HS-5 (cell line): ENCODE results near the gene AGL.
A peak's percentile ranks its signal among the peaks of the same experiment; 100 is the strongest.
"Not testable (repeated sequence)": the region's sequence is repeated elsewhere in the genome, so short reads cannot be mapped to it uniquely, and the experiment has no call there.

ENCODE experiments used
- DNase-seq: peaks from one replicate; pipeline ENCODE4 v3.0.0-alpha.2; 2012; ENCODE audit warnings: low read depth

AGL gene

DNA sequence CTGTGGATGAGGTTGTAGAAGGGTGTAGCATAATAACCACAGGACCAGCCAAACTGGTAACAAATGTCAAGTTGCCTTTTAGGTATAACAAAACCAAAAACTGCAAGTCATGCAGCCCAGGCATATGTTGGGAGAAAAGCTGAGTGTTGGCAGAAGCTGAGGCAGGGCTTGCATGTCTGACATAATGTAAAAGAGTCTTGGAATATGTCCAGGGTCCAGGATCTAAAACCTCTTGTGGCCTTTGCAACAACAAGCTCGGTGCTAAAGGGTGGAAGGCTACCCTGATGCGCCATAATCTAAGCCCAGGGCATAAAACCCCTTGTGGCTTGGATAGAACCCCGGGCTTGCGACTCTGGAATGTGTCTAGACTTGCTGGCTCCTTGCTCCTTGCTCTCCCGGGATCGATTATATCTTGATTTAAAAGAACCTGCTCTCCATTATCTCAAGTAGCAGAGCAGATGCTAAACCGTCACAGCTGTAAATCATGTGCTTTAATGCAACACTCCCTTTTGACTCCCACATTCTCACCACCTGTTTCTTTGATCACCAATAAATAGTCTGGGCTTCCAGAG lies 93.1 kb downstream of the AGL start:
- DNase-seq = no peak

GRCh38 chr1:99944192-99944591 lies 94.0 kb downstream of the AGL start:
- DNase-seq = no peak

GRCh38 chr1:99945174-99945573 lies 95.0 kb downstream of the AGL start:
- no peak for DNase-seq

DNA sequence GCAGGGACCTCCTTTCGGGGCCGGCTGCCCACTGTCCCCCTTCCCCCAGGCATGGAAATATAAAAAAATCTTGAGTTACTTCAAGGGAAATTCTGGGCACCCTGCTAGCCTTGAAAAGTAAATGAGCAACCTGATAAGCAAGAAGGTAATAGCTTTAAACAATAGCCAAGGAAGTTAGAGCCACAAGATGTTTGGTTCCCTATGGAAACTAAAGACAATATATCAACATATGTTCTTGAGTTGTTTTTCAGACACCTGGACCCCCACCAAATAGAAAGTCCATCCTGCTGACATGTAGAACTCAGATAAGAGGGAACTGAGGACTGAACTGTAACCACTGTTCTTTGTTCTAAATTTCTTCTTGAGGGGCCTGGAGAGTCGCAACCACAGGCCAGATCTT lies 100.3 kb downstream of the AGL start:
- no peak for DNase-seq

DNA sequence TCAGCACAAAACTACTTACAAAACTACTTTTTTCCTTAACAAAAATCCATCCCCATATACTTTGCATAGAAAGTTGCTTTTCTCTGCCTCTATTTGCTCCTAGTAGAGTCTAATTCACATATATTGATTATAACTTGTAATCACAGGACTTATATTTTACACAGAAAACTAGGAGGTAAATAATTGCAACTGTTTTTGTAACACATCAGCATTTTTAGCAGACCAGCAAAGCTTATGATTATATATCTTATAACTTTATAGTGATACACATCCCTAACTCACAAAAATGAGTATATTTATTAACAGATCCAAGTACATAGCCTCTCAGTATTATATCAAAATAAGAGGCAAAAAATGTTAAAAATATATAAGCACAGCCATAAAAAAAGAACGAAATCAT lies 102.4 kb downstream of the AGL start:
- DNase-seq = no peak

GRCh38 chr1:99955375-99955774 lies 105.2 kb downstream of the AGL start:
- DNase-seq = no peak

- no peak for DNase-seq
These were observed 106.6 kb downstream of the AGL start for GRCh38 chr1:99956755-99957154.

DNA sequence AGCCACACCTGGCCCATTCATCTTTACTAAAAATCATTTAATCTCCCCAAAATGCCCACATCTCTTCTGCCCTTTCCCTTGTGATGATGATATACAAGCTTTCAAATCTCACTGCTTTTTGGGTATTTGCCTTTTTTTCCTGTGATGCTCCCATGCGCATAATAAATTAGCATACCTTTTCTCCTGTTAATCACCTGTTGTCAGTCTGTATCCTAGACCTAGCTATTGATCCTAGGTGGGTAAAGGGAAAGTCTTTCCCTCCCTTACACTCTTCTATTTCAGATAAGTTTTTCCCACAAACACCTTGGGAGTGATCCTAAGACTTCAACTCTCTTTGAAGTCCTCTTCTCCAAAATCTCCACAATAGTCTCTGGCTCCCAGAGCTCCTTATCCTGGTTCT lies 107.7 kb downstream of the AGL start:
- no peak for DNase-seq

DNA sequence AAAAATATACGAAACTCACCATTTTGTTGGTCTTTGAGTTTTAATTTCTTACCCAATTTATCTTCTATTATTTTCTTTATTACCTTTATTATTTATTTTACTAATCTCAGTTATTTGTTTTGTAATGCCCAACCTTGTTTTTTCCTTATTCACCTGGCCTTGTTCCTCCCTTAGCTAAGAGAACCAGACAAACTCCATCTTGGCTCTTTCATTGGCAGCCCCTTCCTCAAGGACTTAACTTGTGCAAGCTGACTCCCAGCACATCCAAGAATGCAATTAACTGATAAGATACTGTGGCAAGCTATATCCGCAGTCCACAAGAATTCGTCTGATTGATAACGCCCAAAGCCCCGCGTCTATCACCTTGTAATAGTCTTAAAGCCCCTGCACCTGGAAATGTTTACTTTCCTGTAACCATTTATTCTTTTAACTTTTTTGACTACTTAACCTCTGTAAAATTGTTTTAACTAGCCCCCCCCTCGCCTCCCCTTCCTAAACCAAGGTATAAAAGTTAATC lies 109.1 kb downstream of the AGL start:
- not testable (repeated sequence) for DNase-seq

DNA sequence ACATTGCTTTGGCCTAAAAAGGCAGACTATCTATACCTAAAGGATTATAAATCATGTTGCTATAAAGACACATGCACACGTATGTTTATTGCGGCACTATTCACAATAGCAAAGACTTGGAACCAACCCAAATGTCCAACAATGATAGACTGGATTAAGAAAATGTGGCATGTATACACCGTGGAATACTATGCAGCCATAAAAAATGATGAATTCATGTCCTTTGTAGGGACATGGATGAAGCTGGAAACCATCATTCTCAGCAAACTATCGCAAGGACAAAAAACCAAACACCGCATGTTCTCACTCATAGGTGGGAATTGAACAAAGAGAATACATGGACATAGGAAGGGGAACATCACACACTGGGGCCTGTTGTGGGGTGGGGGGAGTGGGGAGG lies 110.1 kb downstream of the AGL start:
- DNase-seq = not testable (repeated sequence)

GRCh38 chr1:99963041-99963795 lies 113.1 kb downstream of the AGL start:
- DNase-seq = peak; percentile 46

DNA sequence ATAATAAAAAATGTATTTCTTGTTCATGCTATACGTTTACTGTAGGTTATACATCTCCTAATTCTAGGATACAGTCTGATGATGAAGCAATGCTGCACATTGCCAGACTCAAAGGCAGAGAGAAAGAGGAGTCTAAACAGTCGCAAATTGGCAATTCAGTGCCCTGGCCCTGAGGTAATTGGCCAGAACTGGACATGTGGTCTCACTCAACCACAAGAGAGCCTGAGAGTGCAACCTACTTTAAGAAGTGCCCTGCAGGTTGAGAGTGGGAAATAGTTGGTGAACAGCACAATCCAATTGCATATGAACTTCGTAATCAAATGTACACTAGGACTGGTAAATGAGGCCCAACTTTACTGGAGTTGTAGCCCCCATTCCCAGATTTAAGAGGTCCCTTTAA lies 114.6 kb downstream of the AGL start:
- no peak for DNase-seq

DNA sequence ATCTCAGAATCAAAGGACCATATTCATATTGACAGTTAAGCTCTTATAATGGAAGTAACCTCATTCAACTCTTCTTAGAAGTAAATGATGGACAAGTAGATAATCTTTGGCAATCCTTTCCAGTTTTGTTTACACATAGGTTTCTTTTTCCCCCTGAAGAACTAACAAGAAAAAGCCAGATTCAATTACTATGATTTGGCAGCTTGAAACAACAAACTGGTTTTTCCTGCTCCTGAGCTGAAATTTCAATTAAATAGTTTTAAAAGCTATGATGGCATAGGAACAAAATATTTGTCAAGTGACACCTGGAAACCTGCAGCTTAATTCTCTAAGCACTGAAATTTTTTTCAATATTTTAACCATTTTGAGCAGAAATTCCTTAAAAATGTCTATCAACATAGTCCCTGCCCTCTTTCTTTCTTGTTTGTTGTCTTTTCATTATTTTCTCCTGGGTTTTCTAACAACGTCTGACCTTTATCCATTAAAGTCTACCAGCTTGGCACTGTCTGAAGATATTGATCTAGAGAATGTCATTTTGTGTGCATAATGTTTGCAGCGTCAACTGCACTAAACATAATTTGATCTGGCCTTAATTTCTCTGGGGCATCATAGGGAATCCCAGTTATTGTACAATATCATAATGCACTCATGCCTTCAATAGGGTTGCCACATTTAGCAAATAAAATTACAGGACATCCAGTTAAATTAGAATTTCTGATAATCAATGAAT lies 115.7 kb downstream of the AGL start:
- no peak for DNase-seq

- DNase-seq = no peak
These were observed 118.1 kb downstream of the AGL start for GRCh38 chr1:99968214-99968613.

DNA sequence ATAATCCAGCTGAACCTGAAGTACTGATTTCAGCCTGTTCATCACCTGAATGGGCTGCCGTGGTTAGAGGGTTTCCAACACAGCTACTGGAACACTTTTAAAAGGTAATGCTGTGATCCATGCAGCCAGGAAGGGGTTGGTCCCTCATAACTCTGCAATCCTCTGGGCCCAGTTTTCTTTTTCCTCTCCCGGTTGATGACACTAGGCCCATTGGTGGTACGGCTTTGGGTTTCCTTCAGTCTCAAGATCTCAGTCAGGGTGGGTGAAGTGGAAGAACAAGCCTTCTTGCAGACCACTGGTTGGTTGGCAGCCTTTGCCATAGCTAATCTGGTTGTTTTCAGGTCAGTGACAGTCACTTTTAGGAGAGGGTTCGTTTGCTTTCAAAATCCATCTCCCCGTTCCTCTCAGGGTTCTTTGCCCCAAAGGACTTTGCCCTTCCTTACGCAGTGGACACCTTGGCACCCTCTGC lies 119.1 kb downstream of the AGL start:
- DNase-seq = no peak

DNA sequence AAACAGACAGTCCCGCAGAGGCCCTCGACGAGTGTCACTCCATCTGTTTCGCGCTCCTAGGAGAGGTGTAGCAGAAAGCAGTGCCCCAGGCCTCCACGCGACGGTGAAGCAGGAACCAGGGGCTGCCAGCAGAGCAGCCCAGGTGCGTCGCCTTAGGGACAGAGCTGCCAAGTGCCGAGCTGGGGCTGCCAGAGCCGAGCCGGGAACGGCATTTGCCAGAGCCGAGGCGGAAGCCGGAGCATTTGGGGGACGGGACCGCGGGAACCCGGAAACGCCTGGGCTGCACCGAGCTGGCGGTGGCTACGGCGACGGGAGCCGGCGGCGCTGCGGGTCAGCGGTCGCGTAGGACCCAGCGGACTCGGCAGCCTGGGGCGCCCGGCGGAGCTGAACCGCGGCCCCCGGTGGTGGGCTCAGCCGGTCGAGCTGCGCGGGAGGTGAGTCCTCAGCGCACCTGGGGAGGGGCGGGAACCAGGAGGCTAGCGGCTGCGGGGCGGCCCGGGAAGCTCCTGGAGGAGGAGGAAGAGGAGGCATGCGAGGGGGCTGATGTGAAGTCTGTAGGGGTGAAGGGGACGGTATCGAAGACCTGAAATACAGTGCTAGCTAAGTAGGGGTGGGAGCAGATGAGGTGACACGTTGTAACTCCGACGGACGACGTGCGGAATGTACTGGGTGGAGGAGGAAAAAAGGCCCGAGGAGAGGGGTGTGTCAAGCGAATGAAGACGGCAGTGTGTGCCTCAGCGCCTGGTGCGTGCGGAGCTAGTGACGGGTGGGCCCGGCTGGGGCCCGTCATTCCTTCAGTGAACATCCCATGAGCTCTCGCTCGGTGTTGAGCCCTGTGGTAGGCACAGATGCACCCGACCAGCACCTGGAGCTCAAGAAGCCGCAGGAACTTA lies 119.8 kb downstream of the AGL start, which contains the start of gene SLC35A3:
Gene SLC35A3, plus strand, starts transcription at position 268 of the 893 bp plus-strand sequence. CDS start 23,559 bp downstream, outside the sequence.
- DNase-seq = peak; percentile 49

GRCh38 chr1:99970713-99971255 lies 120.6 kb downstream of the AGL start:
- peak; percentile 8 for DNase-seq

- not testable (repeated sequence) for DNase-seq
These were observed 121.9 kb downstream of the AGL start for GRCh38 chr1:99972066-99972465.
